PC-3 (cell line): ENCODE results near the gene CTBP2. TPM values are rescaled to one million over a fixed set of nuclear protein-coding genes. Genes with fewer than 3 reads are reported as not detected.

Experiments
- ATAC-seq: fragments of 200-7000 bp; cut with Tn5 transposase; 2 replicates; pipeline ENCODE4 v1.9.1; 2020; ENCODE audit warnings: mild to moderate bottlenecking, moderate library complexity
- BruUV-seq: library from RNA; stranded (reverse); fragments of 400-500 nt; replicated peaks from 2 replicates; lab custom pipeline; 2021; lab: Mats Ljungman, UMichigan
- CTCF ChIA-PET: fragments of 300-600 bp; sonication (Branson Sonifier 250); formaldehyde crosslinking; loops from one replicate; lab custom pipeline; 2022; ENCODE audit warnings: antibody characterized with exemption; lab: Charles Lee
- POLR2A ChIA-PET: fragments of 300-600 bp; sonication (Branson Sonifier 250); formaldehyde crosslinking; loops from one replicate; lab custom pipeline; 2022; ENCODE audit warnings: antibody characterized with exemption; ENCODE audit not compliant: unreplicated experiment; lab: Charles Lee
- DNase-seq: peaks from one replicate; pipeline ENCODE4 v3.0.0-alpha.2; 2015
- H2AFZ ChIP-seq: fragments of 300-600 bp; sonication (generic); 2 replicates; pipeline ENCODE4 v1.6.0; 2016; ENCODE audit warnings: antibody characterized with exemption, low read length
- H3F3A ChIP-seq: fragments of 300-600 bp; sonication (generic); one replicate; pipeline ENCODE4 v1.6.0; 2017; ENCODE audit warnings: antibody characterized with exemption, low read length, control low read depth, mild to moderate bottlenecking; ENCODE audit not compliant: unreplicated experiment
- H3K27ac ChIP-seq: fragments of 300-600 bp; sonication (generic); 2 replicates; pipeline ENCODE4 v1.5.1; 2016; ENCODE audit warnings: mild to moderate bottlenecking, low read length
- H3K27me3 ChIP-seq: fragments of 300-600 bp; sonication (generic); 2 replicates; pipeline ENCODE4 v1.6.1; 2016; ENCODE audit warnings: low read length, mixed read lengths
- H3K36me3 ChIP-seq: fragments of 300-600 bp; sonication (generic); 2 replicates; pipeline ENCODE4 v1.6.1; 2016; ENCODE audit warnings: low read depth, mixed run types, low read length, mixed read lengths
- H3K4me1 ChIP-seq: fragments of 300-600 bp; sonication (generic); 2 replicates; pipeline ENCODE4 v1.5.1; 2016; ENCODE audit warnings: low read length; ENCODE audit not compliant: insufficient read depth
- H3K4me2 ChIP-seq: fragments of 300-600 bp; sonication (generic); 2 replicates; pipeline ENCODE4 v1.6.0; 2016; ENCODE audit warnings: low read length
- H3K4me3 ChIP-seq: fragments of 300-600 bp; sonication (generic); 2 replicates; pipeline ENCODE4 v1.5.1; 2016; ENCODE audit warnings: mild to moderate bottlenecking, low read length, mixed read lengths
- H3K79me2 ChIP-seq: fragments of 300-600 bp; sonication (generic); 2 replicates; pipeline ENCODE4 v1.6.1; 2017; ENCODE audit warnings: low read length, mixed read lengths
- H3K9ac ChIP-seq: fragments of 300-600 bp; sonication (generic); 2 replicates; pipeline ENCODE4 v1.6.0; 2016; ENCODE audit warnings: mild to moderate bottlenecking, low read length
- H3K9me2 ChIP-seq: fragments of 300-600 bp; sonication (generic); replicated peaks from 2 replicates; pipeline ENCODE4 v1.6.1; 2016; ENCODE audit warnings: mixed run types, low read length, mixed read lengths
- H3K9me3 ChIP-seq: fragments of 300-600 bp; sonication (generic); 2 replicates; pipeline ENCODE4 v1.6.1; 2016; ENCODE audit warnings: low read length, mixed read lengths
- H4K20me1 ChIP-seq: fragments of 300-600 bp; sonication (generic); 2 replicates; pipeline ENCODE4 v1.6.1; 2016; ENCODE audit warnings: low read length, mixed read lengths
- EZH2 ChIP-seq: fragments of 300-600 bp; sonication (generic); IDR thresholded peaks from one replicate; pipeline ENCODE4 v1.6.1; 2017; ENCODE audit warnings: antibody characterized with exemption, mild to moderate bottlenecking, low read length; ENCODE audit not compliant: unreplicated experiment
- EZH2phosphoT487 ChIP-seq: fragments of 300-600 bp; sonication (generic); IDR thresholded peaks from 2 replicates; pipeline ENCODE4 v1.6.1; 2018; ENCODE audit warnings: mild to moderate bottlenecking, antibody characterized with exemption, low read length, borderline replicate concordance
- intact Hi-C: fragments of 100-400 bp; cut with micrococcal nuclease; formaldehyde crosslinking; loops from 2 replicates; pipeline ENCODE4 v1.9.0; 2023
- total RNA-seq: library from RNA; depleted of rRNA; stranded (reverse); fragments of >200 nt; gene quantifications from 2 replicates; pipeline ENCODE4 v1.2.3, GENCODE V29; 2014
- TF ChIP-seq, protein P1 (sequence below): fragments of 300-600 bp; sonication (generic); conservative IDR thresholded peaks from 2 replicates; pipeline ENCODE4 v1.5.1; 2017; ENCODE audit warnings: antibody characterized with exemption, low read depth, mild to moderate bottlenecking, low read length

Gene CTBP2
- total RNA-seq, 1 experiment from 2014 or later: 78.9 TPM

DNA sequence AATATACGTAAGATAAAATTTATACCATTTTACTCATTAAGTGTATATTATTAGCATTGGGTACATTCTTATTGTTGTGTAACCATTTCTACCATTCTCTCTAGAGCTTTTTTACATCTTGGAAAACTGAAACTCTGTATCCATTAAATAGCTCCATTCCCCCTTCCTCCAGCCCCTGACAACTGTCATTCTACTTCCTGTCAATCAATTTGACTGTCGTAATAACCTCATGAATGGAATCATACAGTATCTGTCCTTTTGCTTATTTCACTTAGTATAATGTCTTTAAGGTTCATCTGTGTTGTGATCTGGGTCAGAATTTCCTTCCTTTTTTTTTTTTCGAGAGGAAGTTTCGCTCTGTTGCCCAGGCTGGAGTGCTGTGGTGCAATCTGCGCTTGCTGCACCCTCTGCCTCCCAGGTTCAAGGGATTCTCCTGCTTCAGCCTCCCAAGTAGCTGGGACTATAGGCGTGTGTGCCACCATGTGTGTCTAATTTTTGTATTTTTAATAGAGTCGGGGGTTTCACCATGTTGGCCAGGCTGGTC, 202.9 kb downstream of the CTBP2 start:
- BruUV-seq: no TSS peak
- no peak for TF ChIP-seq EZH2phosphoT487
- TF ChIP-seq, protein P1, sequence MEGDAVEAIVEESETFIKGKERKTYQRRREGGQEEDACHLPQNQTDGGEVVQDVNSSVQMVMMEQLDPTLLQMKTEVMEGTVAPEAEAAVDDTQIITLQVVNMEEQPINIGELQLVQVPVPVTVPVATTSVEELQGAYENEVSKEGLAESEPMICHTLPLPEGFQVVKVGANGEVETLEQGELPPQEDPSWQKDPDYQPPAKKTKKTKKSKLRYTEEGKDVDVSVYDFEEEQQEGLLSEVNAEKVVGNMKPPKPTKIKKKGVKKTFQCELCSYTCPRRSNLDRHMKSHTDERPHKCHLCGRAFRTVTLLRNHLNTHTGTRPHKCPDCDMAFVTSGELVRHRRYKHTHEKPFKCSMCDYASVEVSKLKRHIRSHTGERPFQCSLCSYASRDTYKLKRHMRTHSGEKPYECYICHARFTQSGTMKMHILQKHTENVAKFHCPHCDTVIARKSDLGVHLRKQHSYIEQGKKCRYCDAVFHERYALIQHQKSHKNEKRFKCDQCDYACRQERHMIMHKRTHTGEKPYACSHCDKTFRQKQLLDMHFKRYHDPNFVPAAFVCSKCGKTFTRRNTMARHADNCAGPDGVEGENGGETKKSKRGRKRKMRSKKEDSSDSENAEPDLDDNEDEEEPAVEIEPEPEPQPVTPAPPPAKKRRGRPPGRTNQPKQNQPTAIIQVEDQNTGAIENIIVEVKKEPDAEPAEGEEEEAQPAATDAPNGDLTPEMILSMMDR: no peak
- no peak for TF ChIP-seq EZH2
- H3K27ac ChIP-seq: no peak overlapping the region
- no peak for DNase-seq
- H3K4me1 ChIP-seq: no peaks in the 10 kb centered on the region
- H3K9ac ChIP-seq: no peak overlapping the region
- H3K9me3 ChIP-seq: no peaks in the 10 kb centered on the region
- no peaks in the 10 kb centered on the region for H3K36me3 ChIP-seq
- no peaks in the 10 kb centered on the region for H3K9me2 ChIP-seq
- peaks cover 7% of the 10 kb centered on the region; the same call in 1 of the 2 replicates for H4K20me1 ChIP-seq
- ChIA-PET POLR2A (no interaction called here), CTCF (no interaction called here)
- intact Hi-C loops: no loop called here
- ATAC-seq: no peak
- H3K4me3 ChIP-seq: no peak overlapping the region
- no peaks in the 10 kb centered on the region for H3F3A ChIP-seq
- no peak overlapping the region for H3K4me2 ChIP-seq
- H3K79me2 ChIP-seq: peaks cover 83% of the 10 kb centered on the region
- H2AFZ ChIP-seq: no peak overlapping the region
- no peaks in the 10 kb centered on the region for H3K27me3 ChIP-seq

DNA sequence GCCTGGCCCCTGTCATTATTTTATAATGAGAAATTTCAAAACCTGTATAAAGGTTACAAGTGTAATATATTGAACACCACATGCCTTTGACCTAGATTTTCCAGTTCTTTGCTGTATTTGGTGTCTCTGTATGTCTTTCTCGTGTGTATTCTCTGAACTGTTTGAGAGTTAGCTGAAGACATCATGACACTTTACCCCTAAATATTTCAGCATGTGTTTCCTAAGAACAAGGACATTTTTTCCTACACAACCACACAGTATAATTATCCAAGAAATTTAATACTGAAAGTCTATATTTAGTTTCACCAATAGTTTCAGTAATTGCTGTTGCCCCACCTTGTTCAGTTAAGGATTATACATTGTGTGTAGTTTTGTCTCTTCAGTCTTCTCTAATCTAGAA, 203.6 kb downstream of the CTBP2 start:
- H3K27ac ChIP-seq: no peak overlapping the region
- ChIA-PET POLR2A (no interaction called here), CTCF (no interaction called here)
- ATAC-seq: no peak
- no peaks in the 10 kb centered on the region for H3K4me1 ChIP-seq
- H3K79me2 ChIP-seq: peaks cover 81% of the 10 kb centered on the region
- H3K9me3 ChIP-seq: no peaks in the 10 kb centered on the region
- no peaks in the 10 kb centered on the region for H3K36me3 ChIP-seq
- H3K27me3 ChIP-seq: no peaks in the 10 kb centered on the region
- no peaks in the 10 kb centered on the region for H3K9me2 ChIP-seq
- no peak overlapping the region for H2AFZ ChIP-seq
- peaks cover 7% of the 10 kb centered on the region; the same call in 1 of the 2 replicates for H4K20me1 ChIP-seq
- DNase-seq: no peak
- H3K4me3 ChIP-seq: no peak overlapping the region
- TF ChIP-seq, protein P1: no peak
- TF ChIP-seq EZH2 (no peak), EZH2phosphoT487 (no peak)
- no TSS peak for BruUV-seq
- H3K4me2 ChIP-seq: no peak overlapping the region
- intact Hi-C loops: no loop called here
- no peaks in the 10 kb centered on the region for H3F3A ChIP-seq
- H3K9ac ChIP-seq: no peak overlapping the region

DNA sequence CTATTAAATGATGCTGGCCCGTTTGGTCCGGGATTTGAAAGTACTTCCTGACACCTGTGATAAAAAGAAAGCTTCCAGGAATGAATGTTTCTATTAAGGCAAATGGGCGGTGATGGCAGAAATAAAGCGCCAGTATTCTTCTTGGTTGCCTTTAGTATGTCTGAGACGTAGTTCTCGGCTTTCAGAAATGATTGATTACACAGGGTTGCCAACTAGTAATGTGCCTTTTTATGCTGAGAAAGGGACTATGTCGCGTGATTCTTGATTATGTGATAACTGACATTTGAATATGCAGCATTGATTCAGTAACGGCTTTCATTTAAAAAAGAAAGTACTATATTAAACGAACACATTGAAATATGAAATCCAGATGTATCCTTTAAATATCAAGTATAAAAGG, 204.5 kb downstream of the CTBP2 start:
- H3K27ac ChIP-seq: no peak overlapping the region
- H3K36me3 ChIP-seq: no peaks in the 10 kb centered on the region
- intact Hi-C loops: no loop called here
- no peaks in the 10 kb centered on the region for H3K9me3 ChIP-seq
- TF ChIP-seq EZH2phosphoT487: no peak
- TF ChIP-seq EZH2: no peak
- TF ChIP-seq, protein P1: no peak
- H3F3A ChIP-seq: no peaks in the 10 kb centered on the region
- H3K27me3 ChIP-seq: no peaks in the 10 kb centered on the region
- no peak overlapping the region for H3K9ac ChIP-seq
- ChIA-PET POLR2A (no interaction called here), CTCF (no interaction called here)
- no peak for DNase-seq
- H3K79me2 ChIP-seq: peaks cover 81% of the 10 kb centered on the region
- no peak overlapping the region for H3K4me2 ChIP-seq
- ATAC-seq: no peak
- no peak overlapping the region for H3K4me3 ChIP-seq
- BruUV-seq: no TSS peak
- no peaks in the 10 kb centered on the region for H3K4me1 ChIP-seq
- no peaks in the 10 kb centered on the region for H3K9me2 ChIP-seq
- peaks cover 7% of the 10 kb centered on the region; the same call in 1 of the 2 replicates for H4K20me1 ChIP-seq
- no peak overlapping the region for H2AFZ ChIP-seq
